Hepatocyte (in vitro differentiated cells): ENCODE data around the gene CRK. TPM values are rescaled to one million over a fixed set of nuclear protein-coding genes. Genes with fewer than 3 reads are reported as not detected.

ENCODE experiments used
- DNase-seq: peaks from one replicate; pipeline ENCODE4 v3.0.0-alpha.2; 2016; ENCODE audit warnings: low spot score
- H2AFZ ChIP-seq: fragments of 200-600 bp; sonication (generic); 2 replicates; pipeline ENCODE4 v1.6.0; 2016; ENCODE audit warnings: antibody characterized with exemption, mild to moderate bottlenecking
- H3K27ac ChIP-seq: fragments of 200-600 bp; sonication (generic); 2 replicates; pipeline ENCODE4 v1.5.1; 2016; ENCODE audit warnings: mild to moderate bottlenecking
- H3K27me3 ChIP-seq: fragments of 200-600 bp; sonication (generic); 2 replicates; pipeline ENCODE4 v1.6.1; 2016
- H3K36me3 ChIP-seq: fragments of 200-600 bp; sonication (generic); replicated peaks from 2 replicates; pipeline ENCODE4 v1.5.1; 2016; ENCODE audit warnings: low read depth; ENCODE audit not compliant: insufficient read depth
- H3K4me1 ChIP-seq: fragments of 200-600 bp; sonication (generic); 2 replicates; pipeline ENCODE4 v1.5.1; 2016; ENCODE audit warnings: mild to moderate bottlenecking, moderate library complexity; ENCODE audit not compliant: insufficient read depth
- H3K4me2 ChIP-seq: fragments of 200-600 bp; sonication (generic); 2 replicates; pipeline ENCODE4 v1.6.0; 2016
- H3K4me3 ChIP-seq: fragments of 200-600 bp; sonication (generic); 2 replicates; pipeline ENCODE4 v1.5.1; 2016; ENCODE audit warnings: mild to moderate bottlenecking
- H3K79me2 ChIP-seq: fragments of 200-600 bp; sonication (generic); 2 replicates; pipeline ENCODE4 v1.6.0; 2017; ENCODE audit warnings: mild to moderate bottlenecking
- H3K9me2 ChIP-seq: fragments of 200-600 bp; sonication (generic); replicated peaks from 2 replicates; pipeline ENCODE4 v1.6.0; 2017; ENCODE audit warnings: mild to moderate bottlenecking; ENCODE audit not compliant: insufficient read depth
- H3K9me3 ChIP-seq: fragments of 200-600 bp; sonication (generic); 2 replicates; pipeline ENCODE4 v1.5.1; 2016; ENCODE audit warnings: low read depth, mild to moderate bottlenecking
- H4K20me1 ChIP-seq: fragments of 200-600 bp; sonication (generic); 2 replicates; pipeline ENCODE4 v1.6.0; 2016; ENCODE audit warnings: mild to moderate bottlenecking; ENCODE audit not compliant: insufficient read depth, poor library complexity, severe bottlenecking
- CTCF ChIP-seq: fragments of 200-600 bp; sonication (generic); IDR thresholded peaks from 2 replicates; pipeline ENCODE4 v1.5.1; 2016; ENCODE audit warnings: antibody characterized with exemption, mild to moderate bottlenecking; ENCODE audit not compliant: poor library complexity
- EZH2 ChIP-seq: fragments of 200-600 bp; sonication (generic); IDR thresholded peaks from 2 replicates; pipeline ENCODE4 v1.6.1; 2016; ENCODE audit warnings: antibody characterized with exemption, mild to moderate bottlenecking, borderline replicate concordance
- EZH2phosphoT487 ChIP-seq: fragments of 200-600 bp; sonication (generic); IDR thresholded peaks from one replicate; pipeline ENCODE4 v1.6.1; 2018; ENCODE audit warnings: antibody characterized with exemption, mild to moderate bottlenecking, low read depth, moderate library complexity; ENCODE audit not compliant: unreplicated experiment, severe bottlenecking
- WGBS: methylation state at CpG from one replicate; pipeline ENCODE4 v1.1.6; 2016; ENCODE audit warnings: low lambda C conversion rate; ENCODE audit errors: missing lambda C conversion rate; 5-methylcytosine and 5-hydroxymethylcytosine counted together
- polyA plus RNA-seq: library from polyadenylated mRNA; unstranded; fragments of >200 nt; fragmentation: Nextera tagmentation; extraction: Ambion mirVana; gene quantifications from 2 replicates; pipeline ENCODE4 v1.2.1, GENCODE V29; 2016
- total RNA-seq: library from RNA; depleted of rRNA; stranded (reverse); fragments of >200 nt; gene quantifications from 2 replicates; pipeline ENCODE4 v1.2.3, GENCODE V29; 2014

Gene CRK
- total and polyA plus RNA-seq, 2 experiments from 2014 or later, result 66.5 to 72.1 TPM

DNA sequence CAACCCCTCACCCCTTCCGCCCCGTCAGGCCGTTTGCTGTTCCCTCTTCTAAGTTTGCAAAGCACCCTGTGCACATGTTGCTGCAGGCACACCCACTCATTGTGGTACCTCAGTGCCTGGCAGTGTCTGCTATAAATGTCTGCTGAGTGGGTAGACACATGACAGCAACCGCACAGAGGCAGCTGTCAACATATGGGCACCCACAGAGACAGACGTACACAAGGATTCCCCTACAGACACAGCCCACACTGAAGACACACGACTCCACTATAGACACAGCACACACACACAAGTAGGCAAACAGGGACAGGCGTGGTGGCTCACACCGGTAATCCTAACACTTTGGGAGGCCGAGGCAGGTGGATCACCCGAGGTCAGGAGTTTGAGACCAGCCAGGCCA, 17.8 kb upstream of the CRK start:
- H3K79me2 ChIP-seq, result no peaks in the 10 kb centered on the region
- H3K27ac ChIP-seq, result no peak overlapping the region
- H3K9me2 ChIP-seq, result no peaks in the 10 kb centered on the region
- no peak overlapping the region for H3K4me3 ChIP-seq
- no peaks in the 10 kb centered on the region for H3K27me3 ChIP-seq
- no peak overlapping the region for H3K4me2 ChIP-seq
- no peaks in the 10 kb centered on the region for H3K36me3 ChIP-seq
- no peak overlapping the region for H2AFZ ChIP-seq
- no peaks in the 10 kb centered on the region for H3K9me3 ChIP-seq
- DNase-seq, result no peak
- 90% methylated on average over 10 of the region's 10 CpGs for WGBS
- H4K20me1 ChIP-seq, result no peaks in the 10 kb centered on the region
- no peak for TF ChIP-seq EZH2
- TF ChIP-seq CTCF, result no peak
- no peak for TF ChIP-seq EZH2phosphoT487
- H3K4me1 ChIP-seq, result no peaks in the 10 kb centered on the region

- Histone ChIP-seq H3K79me2 (no peaks in the 10 kb centered on the region), H3K4me2 (no peak overlapping the region), H3K36me3 (no peaks in the 10 kb centered on the region), H3K9me2 (no peaks in the 10 kb centered on the region), H3K4me3 (no peak overlapping the region), H3K9me3 (no peaks in the 10 kb centered on the region), H3K4me1 (no peaks in the 10 kb centered on the region), H4K20me1 (no peaks in the 10 kb centered on the region), H2AFZ (no peak overlapping the region), H3K27me3 (no peaks in the 10 kb centered on the region), H3K27ac (no peak overlapping the region)
- no peak for TF ChIP-seq EZH2phosphoT487
- TF ChIP-seq EZH2, result no peak
- TF ChIP-seq CTCF, result no peak
- DNase-seq, result no peak
- 79% methylated on average over 11 of the region's 11 CpGs for WGBS
These were observed 17.1 kb upstream of the CRK start for GRCh38 chr17:1473170-1473569.

DNA sequence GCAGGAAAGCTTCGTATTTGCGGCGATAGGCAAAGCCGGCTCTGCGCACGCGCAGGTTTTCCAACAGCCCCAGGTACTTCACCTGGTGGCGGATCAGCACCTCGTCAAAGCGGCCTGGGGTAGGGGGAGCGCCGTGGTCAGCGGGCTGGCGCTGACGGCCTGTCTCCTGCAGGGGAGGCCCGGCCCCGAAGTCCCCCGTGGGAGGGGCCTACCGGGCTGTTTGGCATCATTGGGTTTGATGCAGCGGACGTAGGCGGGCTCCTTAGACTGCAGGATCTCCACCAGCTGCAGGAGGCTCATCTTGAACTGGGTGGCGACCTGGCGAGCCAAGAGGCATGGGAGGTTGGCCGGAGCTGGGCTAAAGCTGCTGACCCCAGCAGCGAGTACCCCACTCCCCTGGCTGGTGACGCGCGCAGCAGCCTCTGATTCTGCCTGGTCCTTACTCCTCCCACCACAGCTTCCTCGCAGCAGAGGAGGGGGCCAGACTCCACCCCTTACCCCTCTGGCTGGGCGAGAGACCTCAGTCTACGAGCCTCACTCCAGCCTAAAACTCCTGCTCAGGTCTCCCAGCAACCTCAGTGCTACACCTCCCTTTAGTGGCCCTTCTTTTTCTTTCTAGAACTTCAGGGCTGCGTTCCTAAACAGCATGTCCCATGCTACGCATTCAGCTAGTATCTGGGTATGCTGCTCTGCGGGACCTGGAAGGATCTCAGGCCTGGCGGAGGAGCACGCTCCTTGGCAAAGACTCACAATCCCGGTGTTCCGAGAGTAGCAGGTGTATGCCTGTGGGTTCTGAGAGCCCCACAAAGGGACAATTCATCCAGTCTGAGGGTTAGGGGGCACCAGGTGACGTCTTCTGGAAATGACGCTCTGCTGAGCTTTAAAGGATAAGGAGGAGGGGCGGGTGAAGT, 16.1 kb upstream of the CRK start:
- H3K36me3 ChIP-seq, result no peaks in the 10 kb centered on the region
- H2AFZ ChIP-seq, result no peak overlapping the region
- DNase-seq, result no peak
- WGBS, result 94% methylated on average over 42 of the region's 42 CpGs
- TF ChIP-seq EZH2phosphoT487 (no peak), CTCF (no peak), EZH2 (no peak)
- no peaks in the 10 kb centered on the region for H3K4me1 ChIP-seq
- H4K20me1 ChIP-seq, result no peaks in the 10 kb centered on the region
- no peaks in the 10 kb centered on the region for H3K79me2 ChIP-seq
- H3K9me3 ChIP-seq, result no peaks in the 10 kb centered on the region
- H3K27me3 ChIP-seq, result no peaks in the 10 kb centered on the region
- no peak overlapping the region for H3K4me3 ChIP-seq
- no peak overlapping the region for H3K27ac ChIP-seq
- no peaks in the 10 kb centered on the region for H3K9me2 ChIP-seq
- H3K4me2 ChIP-seq, result no peak overlapping the region
